ENCODE results near the gene CDIPT. TPM values are rescaled to one million over a fixed set of nuclear protein-coding genes. Genes with fewer than 3 reads are reported as not detected.
"Not testable (repeated sequence)": the region's sequence is repeated elsewhere in the genome, so short reads cannot be mapped to it uniquely, and the experiment has no call there.

The CDIPT gene
- total and polyA plus RNA-seq, 3 experiments from 2014 or later, result 63.9 to 109 (median 68.4) TPM

GRCh38 chr16:29834079-29834478, 28.9 kb downstream of the CDIPT start:
- H3K36me3 Mint-ChIP-seq, result peaks cover 7 to 86% (median 7%) of the 10 kb centered on the region in 3 donors
- ChIA-PET CTCF (interaction anchor here (0.9 to 1.2 kb wide), 4 partner anchors 14 to 133 kb away, joined by 3 to 8 read pairs (median 4); partner anchors contain the start of gene PAGR1), POLR2A (interaction anchor here (0.7 to 1.7 kb wide), 3 partner anchors 10 to 91 kb away, joined by 5 to 10 read pairs (median 8); no protein-coding TSS in a partner anchor)
- Histone ChIP-seq H3K4me3 (ENCODE audit: low read length) (no peak overlapping the region), H3K27ac (ENCODE audit: low read depth, low read length) (no peak overlapping the region), H3K4me1 (ENCODE audit: insufficient read depth, low read length) (peaks cover 17% of the 10 kb centered on the region), H3K27me3 (ENCODE audit: insufficient read depth, low read length, poor library complexity, severe bottlenecking) (no peaks in the 10 kb centered on the region), H3K36me3 (ENCODE audit: insufficient read depth, low read length) (peaks cover 50% of the 10 kb centered on the region), H3K9me3 (ENCODE audit: low read length) (no peaks in the 10 kb centered on the region)
- H3K27ac Mint-ChIP-seq, result peak overlapping the region in 1 of 8 donors; percentile 26
- H3K27me3 Mint-ChIP-seq, result no peaks in the 10 kb centered on the region
- DNase-seq, result no peak
- H3K9me3 Mint-ChIP-seq, result no peaks in the 10 kb centered on the region
- no peak overlapping the region for H3K4me3 Mint-ChIP-seq
- H3K4me1 Mint-ChIP-seq, result peaks cover 12 to 20% (median 14%) of the 10 kb centered on the region in 3 donors

DNA sequence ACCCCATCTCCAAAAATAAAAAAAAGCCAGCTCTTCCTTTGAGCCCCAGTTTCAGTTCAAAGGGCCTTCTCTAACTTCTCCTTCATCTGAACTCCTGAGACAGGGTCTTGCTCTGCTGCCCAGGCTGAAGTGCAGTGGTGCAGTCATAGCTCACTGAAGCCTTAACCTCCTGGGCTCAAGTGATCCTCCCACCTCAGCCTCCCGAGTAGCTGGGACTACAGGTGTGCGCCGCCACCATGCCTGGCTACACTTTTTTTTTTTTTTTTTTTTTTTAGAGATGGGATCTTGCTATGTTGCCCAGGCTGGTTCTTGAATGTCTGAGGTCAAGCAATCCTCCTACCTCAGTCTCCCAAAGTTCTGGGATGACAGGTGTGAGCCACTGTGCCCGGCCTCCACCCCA, 29.8 kb downstream of the CDIPT start:
- POLR2A ChIA-PET; H3K27ac ChIP-seq (ENCODE audit: low read depth, low read length); H3K9me3 ChIP-seq (ENCODE audit: low read length); H3K9me3 Mint-ChIP-seq; H3K4me3 ChIP-seq (ENCODE audit: low read length); H3K4me3 Mint-ChIP-seq; DNase-seq; H3K27me3 ChIP-seq (ENCODE audit: insufficient read depth, low read length, poor library complexity, severe bottlenecking); H3K27me3 Mint-ChIP-seq: not testable (repeated sequence)
- peaks cover 25% of the 10 kb centered on the region for H3K4me1 ChIP-seq (ENCODE audit: insufficient read depth, low read length)
- peaks cover 7 to 78% (median 7%) of the 10 kb centered on the region in 3 donors for H3K36me3 Mint-ChIP-seq
- peaks cover 12 to 25% (median 14%) of the 10 kb centered on the region in 3 donors for H3K4me1 Mint-ChIP-seq
- peaks cover 50% of the 10 kb centered on the region for H3K36me3 ChIP-seq (ENCODE audit: insufficient read depth, low read length)
- H3K27ac Mint-ChIP-seq, result peak overlapping the region in 1 of 8 donors; percentile 47
- CTCF ChIA-PET, result interaction anchor here (0.9 to 1.7 kb wide), 4 partner anchors 15 to 132 kb away, joined by 3 to 10 read pairs (median 5); no protein-coding TSS in a partner anchor

GRCh38 chr16:29831490-29831889, 31.5 kb downstream of the CDIPT start:
- H3K36me3 ChIP-seq (ENCODE audit: insufficient read depth, low read length), result peaks cover 33% of the 10 kb centered on the region
- no peak overlapping the region for H3K27ac ChIP-seq (ENCODE audit: low read depth, low read length)
- peak overlapping the region in 2 of 8 donors; percentile 8 to 69 for H3K27ac Mint-ChIP-seq
- H3K4me1 Mint-ChIP-seq, result peaks cover 23 to 39% (median 23%) of the 10 kb centered on the region in 3 donors
- no peaks in the 10 kb centered on the region for H3K27me3 Mint-ChIP-seq
- POLR2A ChIA-PET, result interaction anchor here (0.9 kb wide), 1 partner anchor 11 kb away, joined by 3 read pairs; no protein-coding TSS in a partner anchor
- DNase-seq, result no peak
- H3K4me3 ChIP-seq (ENCODE audit: low read length), result no peak overlapping the region
- peaks cover 43% of the 10 kb centered on the region for H3K4me1 ChIP-seq (ENCODE audit: insufficient read depth, low read length)
- no peaks in the 10 kb centered on the region for H3K27me3 ChIP-seq (ENCODE audit: insufficient read depth, low read length, poor library complexity, severe bottlenecking)
- peaks cover 7 to 64% (median 7%) of the 10 kb centered on the region in 3 donors for H3K36me3 Mint-ChIP-seq
- H3K9me3 Mint-ChIP-seq, result no peaks in the 10 kb centered on the region
- no peak overlapping the region for H3K4me3 Mint-ChIP-seq
- no peaks in the 10 kb centered on the region for H3K9me3 ChIP-seq (ENCODE audit: low read length)
- CTCF ChIA-PET, result interaction anchor here (1.0 kb wide), 1 partner anchor 16 kb away, joined by 3 read pairs; the partner anchor contains the start of gene PAGR1

DNA sequence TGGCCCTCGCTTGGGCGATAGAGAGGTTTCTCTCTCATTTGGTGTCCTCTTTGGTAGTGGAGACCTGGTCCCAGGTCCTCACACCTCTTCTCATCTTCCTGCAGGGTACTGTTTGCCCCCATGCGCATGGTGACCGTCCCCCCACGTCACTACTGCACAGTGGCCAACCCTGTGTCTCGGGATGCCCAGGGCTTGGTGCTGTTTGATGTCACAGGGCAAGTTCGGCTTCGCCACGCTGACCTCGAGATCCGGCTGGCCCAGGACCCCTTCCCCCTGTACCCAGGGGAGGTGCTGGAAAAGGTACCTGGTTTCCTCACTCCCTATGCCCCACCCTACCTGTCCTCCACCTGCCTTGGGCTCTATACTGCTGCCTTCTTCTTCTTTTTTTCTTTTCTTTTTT, 32.3 kb downstream of the CDIPT start:
- Mint-ChIP-seq H3K4me3 (no peak overlapping the region), H3K9me3 (no peaks in the 10 kb centered on the region), H3K27me3 (no peaks in the 10 kb centered on the region), H3K27ac (peak overlapping the region in 2 of 8 donors; percentile 50 to 71), H3K4me1 (peaks cover 25 to 46% (median 29%) of the 10 kb centered on the region in 3 donors), H3K36me3 (peaks cover 6 to 57% (median 7%) of the 10 kb centered on the region in 3 donors)
- Histone ChIP-seq H3K9me3 (ENCODE audit: low read length) (no peaks in the 10 kb centered on the region), H3K27ac (ENCODE audit: low read depth, low read length) (no peak overlapping the region), H3K36me3 (ENCODE audit: insufficient read depth, low read length) (peaks cover 29% of the 10 kb centered on the region), H3K4me1 (ENCODE audit: insufficient read depth, low read length) (peaks cover 50% of the 10 kb centered on the region), H3K27me3 (ENCODE audit: insufficient read depth, low read length, poor library complexity, severe bottlenecking) (no peaks in the 10 kb centered on the region), H3K4me3 (ENCODE audit: low read length) (no peak overlapping the region)
- ChIA-PET POLR2A (no interaction called here), CTCF (no interaction called here)
- DNase-seq, result no peak

DNA sequence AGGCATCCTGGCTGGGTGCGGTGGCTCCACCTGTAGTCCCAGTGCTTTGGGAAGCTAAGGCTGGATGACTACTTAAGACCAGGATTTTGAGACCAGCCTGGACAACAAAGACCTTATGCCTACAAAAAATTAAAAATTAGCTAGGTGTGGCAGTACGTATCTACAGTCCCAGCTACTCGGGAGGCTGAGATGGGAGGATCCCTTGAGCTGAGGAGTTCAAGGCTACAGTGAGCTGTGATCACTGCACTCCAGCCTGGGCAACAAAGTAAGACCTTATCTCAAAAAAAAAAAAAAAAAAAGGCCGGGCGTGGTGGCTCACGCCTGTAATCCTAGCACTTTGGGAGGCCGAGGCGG, 36.7 kb downstream of the CDIPT start:
- Mint-ChIP-seq H3K4me1 (peaks cover 45 to 75% (median 48%) of the 10 kb centered on the region in 3 donors), H3K27ac (peak overlapping the region in 3 of 8 donors; percentile 70 to 91 (median 76)), H3K27me3 (no peaks in the 10 kb centered on the region), H3K4me3 (peak overlapping the region in 2 of 7 donors; percentile 79 to 81), H3K36me3 (peaks cover 0 to 23% (median 2%) of the 10 kb centered on the region in 3 donors), H3K9me3 (no peaks in the 10 kb centered on the region)
- H3K4me1 ChIP-seq (ENCODE audit: insufficient read depth, low read length), result peaks cover 94% of the 10 kb centered on the region
- ChIA-PET POLR2A (interaction anchor here (0.8 to 2.0 kb wide), 6 partner anchors 9 to 784 kb away, joined by 3 to 10 read pairs (median 4); partner anchors contain the start of gene PAGR1), CTCF (interaction anchor here (1.0 to 3.0 kb wide), 4 partner anchors 10 to 40 kb away, joined by 3 to 22 read pairs (median 10); partner anchors contain the start of gene PAGR1)
- H3K27me3 ChIP-seq (ENCODE audit: insufficient read depth, low read length, poor library complexity, severe bottlenecking), result no peaks in the 10 kb centered on the region
- DNase-seq, result no peak
- no peaks in the 10 kb centered on the region for H3K9me3 ChIP-seq (ENCODE audit: low read length)
- no peak overlapping the region for H3K4me3 ChIP-seq (ENCODE audit: low read length)
- H3K36me3 ChIP-seq (ENCODE audit: insufficient read depth, low read length), result peaks cover 10% of the 10 kb centered on the region
- no peak overlapping the region for H3K27ac ChIP-seq (ENCODE audit: low read depth, low read length)

DNA sequence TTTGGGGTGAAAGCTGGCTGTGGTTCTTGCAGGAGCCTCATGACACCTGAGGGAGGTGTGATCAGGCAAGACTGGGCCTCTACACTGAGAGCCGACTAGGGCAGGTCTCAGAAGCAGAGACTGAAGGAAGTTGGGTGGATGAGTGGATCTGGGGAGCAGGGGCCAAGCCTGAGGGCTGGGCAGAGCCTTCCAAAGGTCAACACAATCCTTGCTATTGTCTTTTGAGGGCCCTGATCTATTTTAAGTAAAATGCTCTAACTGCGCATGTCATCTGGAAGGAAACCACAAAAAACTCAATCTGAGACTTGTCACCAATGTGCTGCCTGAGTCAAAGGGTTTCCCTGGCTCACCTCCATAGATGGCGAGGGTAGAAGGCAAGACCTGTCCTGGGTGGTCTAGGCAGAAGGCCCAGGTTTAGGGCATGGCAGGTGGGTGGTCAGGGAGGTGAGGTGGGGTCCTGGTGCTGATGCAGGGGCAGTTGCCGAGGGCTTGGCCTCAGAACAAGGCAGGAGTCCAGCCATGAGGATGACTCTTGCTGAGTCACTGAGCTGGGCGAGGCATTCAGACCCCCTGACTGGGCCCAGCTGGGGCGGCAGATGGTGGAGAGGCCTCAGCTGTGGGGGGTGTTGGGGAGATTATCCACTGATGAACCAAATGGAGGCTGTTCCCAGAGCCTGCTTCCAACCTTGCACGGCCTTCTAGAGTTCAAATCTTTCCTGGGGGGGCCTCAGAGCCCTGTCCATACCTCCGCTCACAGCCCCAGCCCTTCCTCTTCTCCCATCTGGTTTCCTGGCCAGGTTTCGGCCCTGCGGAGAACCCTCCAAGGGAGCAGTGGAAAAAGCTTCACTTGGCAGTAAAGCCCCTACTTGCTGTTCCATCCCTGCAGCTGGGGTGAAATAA, 37.6 kb downstream of the CDIPT start:
- H3K36me3 Mint-ChIP-seq, result peaks cover 0 to 21% (median 2%) of the 10 kb centered on the region in 3 donors
- Histone ChIP-seq H3K36me3 (ENCODE audit: insufficient read depth, low read length) (peaks cover 4% of the 10 kb centered on the region), H3K27ac (ENCODE audit: low read depth, low read length) (no peak overlapping the region), H3K4me1 (ENCODE audit: insufficient read depth, low read length) (peaks cover 94% of the 10 kb centered on the region), H3K27me3 (ENCODE audit: insufficient read depth, low read length, poor library complexity, severe bottlenecking) (no peaks in the 10 kb centered on the region), H3K9me3 (ENCODE audit: low read length) (no peaks in the 10 kb centered on the region), H3K4me3 (ENCODE audit: low read length) (peak overlapping the region; percentile 50)
- ChIA-PET POLR2A (interaction anchor here (1.2 to 1.4 kb wide), 3 partner anchors 9 to 18 kb away, joined by 3 to 10 read pairs (median 4); partner anchors contain the start of gene PAGR1), CTCF (interaction anchor here (1.1 to 3.0 kb wide), 5 partner anchors 9 to 23 kb away, joined by 3 to 22 read pairs (median 8); partner anchors contain the start of gene PAGR1)
- DNase-seq, result peak in 1 of 5 donors; percentile 39
- peak overlapping the region; percentile 46 to 79 (median 71) for H3K4me3 Mint-ChIP-seq
- H3K27me3 Mint-ChIP-seq, result no peaks in the 10 kb centered on the region
- H3K9me3 Mint-ChIP-seq, result no peaks in the 10 kb centered on the region
- H3K4me1 Mint-ChIP-seq, result peaks cover 51 to 78% (median 55%) of the 10 kb centered on the region in 3 donors
- peak overlapping the region; percentile 61 to 93 (median 88) for H3K27ac Mint-ChIP-seq

DNA sequence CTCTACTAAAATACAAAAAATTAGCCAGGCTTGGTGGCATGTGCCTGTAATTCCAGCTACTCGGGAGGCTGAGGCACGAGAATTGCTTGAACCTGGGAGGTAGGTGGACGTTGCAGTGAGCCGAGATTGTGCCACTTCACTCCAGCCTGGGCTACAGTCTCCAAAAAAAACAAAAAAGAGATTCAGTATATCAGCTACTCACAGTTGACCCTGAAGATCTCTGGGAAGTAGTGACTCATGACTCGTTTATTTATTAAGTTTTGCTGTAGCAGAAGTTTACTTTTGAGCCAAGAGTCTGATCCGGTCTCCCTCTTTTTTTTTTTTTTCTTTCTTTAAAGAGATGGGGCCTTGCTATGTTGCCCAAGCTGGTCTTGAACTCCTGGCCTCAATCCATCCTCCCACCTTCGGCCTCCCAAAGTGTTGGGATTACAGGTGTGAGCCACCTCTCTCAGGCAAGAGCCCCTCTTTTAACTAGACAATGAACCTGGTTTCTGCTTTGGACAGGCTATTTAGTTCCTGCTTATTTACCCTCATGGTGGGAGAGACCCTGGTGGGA, 38.4 kb downstream of the CDIPT start:
- Histone ChIP-seq H3K27me3 (ENCODE audit: insufficient read depth, low read length, poor library complexity, severe bottlenecking) (no peaks in the 10 kb centered on the region), H3K27ac (ENCODE audit: low read depth, low read length) (no peak overlapping the region), H3K9me3 (ENCODE audit: low read length) (no peaks in the 10 kb centered on the region), H3K36me3 (ENCODE audit: insufficient read depth, low read length) (peaks cover under 1% of the 10 kb centered on the region), H3K4me1 (ENCODE audit: insufficient read depth, low read length) (peaks cover 94% of the 10 kb centered on the region), H3K4me3 (ENCODE audit: low read length) (peak overlapping the region; percentile 50)
- Mint-ChIP-seq H3K27ac (peak overlapping the region; percentile 61 to 93 (median 78)), H3K4me3 (peak overlapping the region in 6 of 7 donors; percentile 46 to 79 (median 71)), H3K27me3 (no peaks in the 10 kb centered on the region), H3K36me3 (peaks cover 0 to 20% (median 2%) of the 10 kb centered on the region in 3 donors), H3K9me3 (no peaks in the 10 kb centered on the region), H3K4me1 (peaks cover 55 to 78% (median 57%) of the 10 kb centered on the region in 3 donors)
- no peak for DNase-seq
- POLR2A ChIA-PET, result interaction anchor here (0.6 to 1.4 kb wide), 4 partner anchors 9 to 30 kb away, joined by 3 to 10 read pairs (median 4); partner anchors contain the start of gene PAGR1
- CTCF ChIA-PET, result interaction anchor here (1.1 to 1.9 kb wide), 3 partner anchors 9 to 24 kb away, joined by 3 to 7 read pairs (median 4); partner anchors contain the start of gene PAGR1
